SK-N-SH treated with all-trans-retinoic acid at 6 μM for 48 hours (cell line): Measurements from ENCODE around the gene TMEM74B.

Experiments used
- ARNTL ChIP-seq: fragments of 450-650 bp; formaldehyde crosslinking; IDR thresholded peaks from 2 replicates; pipeline ENCODE4 v1.5.0; 2020; ENCODE audit warnings: low read depth, mild to moderate bottlenecking, moderate library complexity, borderline replicate concordance
- BACH2 ChIP-seq: fragments of 250-450 bp; sonication (Bioruptor Pico); IDR thresholded peaks from 2 replicates; pipeline ENCODE4 v1.9.0; 2021; ENCODE audit warnings: mild to moderate bottlenecking, borderline replicate concordance
- CREB5 ChIP-seq: fragments of 250-450 bp; sonication (Bioruptor Pico); IDR thresholded peaks from 2 replicates; pipeline ENCODE4 v1.5.1; 2020; ENCODE audit warnings: low read depth, mild to moderate bottlenecking, moderate library complexity
- ISL1 ChIP-seq: fragments of 250-450 bp; sonication (Bioruptor Pico); IDR thresholded peaks from 2 replicates; pipeline ENCODE4 v2.1.2; 2022; ENCODE audit warnings: mild to moderate bottlenecking, moderate library complexity
- OSR1 ChIP-seq: fragments of 250-450 bp; sonication (Bioruptor Pico); IDR thresholded peaks from 2 replicates; pipeline ENCODE4 v1.8.0; 2022; ENCODE audit warnings: moderate library complexity, mild to moderate bottlenecking, inconsistent platforms
- PATZ1 ChIP-seq: fragments of 250-450 bp; sonication (Bioruptor Pico); IDR thresholded peaks from 2 replicates; pipeline ENCODE4 v1.8.0; 2020; ENCODE audit warnings: mild to moderate bottlenecking, moderate library complexity, borderline replicate concordance
- RARB ChIP-seq: fragments of 250-450 bp; sonication (Bioruptor Pico); IDR thresholded peaks from 2 replicates; pipeline ENCODE4 v1.8.0; 2021; ENCODE audit warnings: mild to moderate bottlenecking, moderate library complexity
- TCF4 ChIP-seq: fragments of 250-450 bp; sonication (Bioruptor Pico); IDR thresholded peaks from 2 replicates; pipeline ENCODE4 v1.8.0; 2021; ENCODE audit warnings: mild to moderate bottlenecking, moderate library complexity, borderline replicate concordance
- TOX ChIP-seq: fragments of 250-450 bp; sonication (Bioruptor Pico); IDR thresholded peaks from 2 replicates; pipeline ENCODE4 v1.8.0; 2021; ENCODE audit warnings: mild to moderate bottlenecking, moderate library complexity, borderline replicate concordance
- TSHZ2 ChIP-seq: fragments of 250-450 bp; sonication (Bioruptor Pico); IDR thresholded peaks from 2 replicates; pipeline ENCODE4 v1.5.0; 2020; ENCODE audit warnings: mild to moderate bottlenecking, moderate library complexity
- ZFP3 ChIP-seq: fragments of 250-450 bp; sonication (Bioruptor Pico); IDR thresholded peaks from 2 replicates; pipeline ENCODE4 v1.5.0; 2020; ENCODE audit warnings: mild to moderate bottlenecking, moderate library complexity
- ZNF70 ChIP-seq: fragments of 450-650 bp; formaldehyde crosslinking; IDR thresholded peaks from 2 replicates; pipeline ENCODE4 v1.5.0; 2020; ENCODE audit warnings: mild to moderate bottlenecking, moderate library complexity
- ZNF8 ChIP-seq: fragments of 450-650 bp; formaldehyde crosslinking; IDR thresholded peaks from 2 replicates; pipeline ENCODE4 v1.5.0; 2020; ENCODE audit warnings: mild to moderate bottlenecking, moderate library complexity

- TF ChIP-seq RARB (CRISPR knock-in tag) (no peak), TSHZ2 (CRISPR knock-in tag) (no peak), OSR1 (CRISPR knock-in tag) (no peak), TOX (no peak), ZFP3 (CRISPR knock-in tag) (no peak), TCF4 (CRISPR knock-in tag) (no peak), ARNTL (CRISPR knock-in tag) (no peak), PATZ1 (no peak), BACH2 (CRISPR knock-in tag) (no peak), CREB5 (CRISPR knock-in tag) (no peak), ZNF70 (CRISPR knock-in tag) (no peak), ZNF8 (no peak), ISL1 (CRISPR knock-in tag) (no peak)
Measured at GRCh38 chr20:1189827-1190226, 5.0 kb upstream of the TMEM74B start.
